ENCODE measurements around the gene IL17RE. TPM values are rescaled to one million over a fixed set of nuclear protein-coding genes. Genes with fewer than 3 reads are reported as not detected.

The IL17RE gene
- total RNA-seq, 2 donors from 2014 or later, result 5.7 to 11.9 TPM

- TF ChIP-seq CTCF (IDR thresholded peaks at IDR 0.05), result no peak
- Histone ChIP-seq H3K4me1 (ENCODE audit: control insufficient read depth in 1 of 2, low read depth in 2 of 2) (peaks cover 23 to 32% of the 10 kb centered on the region in 2 donors), H3K27ac (peak within 1 kb of the TSS; percentile 92 to 95), H3K36me3 (peaks cover 22% of the 10 kb centered on the region), H3K27me3 (replicated peaks; ENCODE audit: insufficient read depth) (no peaks in the 10 kb centered on the region), H3K9me3 (no peaks in the 10 kb centered on the region), H3K4me3 (peak within 1 kb of the TSS; percentile 94)
- DNase-seq (ENCODE audit: low spot score) (peak; percentile 80), ATAC-seq (ENCODE audit: insufficient number of reproducible peaks, low FRiP score, low read depth) (peak; percentile 90)
These were observed 31.1 kb downstream of the IL17RE start, which contains the start of gene CRELD1 for GRCh38 chr3:9933561-9934234. TSS of gene CRELD1 (plus strand) at chr3:9933834. CDS start at chr3:9934439, 605 bp downstream.

GRCh38 chr3:9934235-9934621 lies 31.6 kb downstream of the IL17RE start:
- ATAC-seq (ENCODE audit: insufficient number of reproducible peaks, low FRiP score, low read depth), result no peak
- Histone ChIP-seq H3K4me3 (peak overlapping the region; percentile 94), H3K27ac (peak overlapping the region; percentile 92 to 95), H3K27me3 (replicated peaks; ENCODE audit: insufficient read depth) (no peaks in the 10 kb centered on the region), H3K36me3 (peaks cover 20% of the 10 kb centered on the region), H3K4me1 (ENCODE audit: control insufficient read depth in 1 of 2, low read depth in 2 of 2) (peaks cover 23 to 32% of the 10 kb centered on the region in 2 donors), H3K9me3 (no peaks in the 10 kb centered on the region)
- no peak for DNase-seq (ENCODE audit: low spot score)
- no peak for TF ChIP-seq CTCF (IDR thresholded peaks at IDR 0.05)

- ATAC-seq (ENCODE audit: insufficient number of reproducible peaks, low FRiP score, low read depth) (no peak), DNase-seq (ENCODE audit: low spot score) (no peak)
- no peak for TF ChIP-seq CTCF (IDR thresholded peaks at IDR 0.05)
- no peaks in the 10 kb centered on the region for H3K9me3 ChIP-seq
- H3K27me3 ChIP-seq (replicated peaks; ENCODE audit: insufficient read depth), result no peaks in the 10 kb centered on the region
- H3K36me3 ChIP-seq, result peaks cover 15% of the 10 kb centered on the region
- H3K4me3 ChIP-seq, result peak overlapping the region; percentile 94
- H3K4me1 ChIP-seq (ENCODE audit: control insufficient read depth in 1 of 2, low read depth in 2 of 2), result peaks cover 23 to 32% of the 10 kb centered on the region in 2 donors
- peak overlapping the region in 1 of 2 donors; percentile 12 for H3K27ac ChIP-seq
These were observed 32.3 kb downstream of the IL17RE start for GRCh38 chr3:9934993-9935392.

GRCh38 chr3:9935966-9936510 lies 33.4 kb downstream of the IL17RE start:
- Histone ChIP-seq H3K4me1 (ENCODE audit: control insufficient read depth in 1 of 2, low read depth in 2 of 2) (peaks cover 23 to 32% of the 10 kb centered on the region in 2 donors), H3K27ac (no peak overlapping the region)
- no peak for DNase-seq (ENCODE audit: low spot score)

More at GRCh38 chr3:9935966-9936510, 33.4 kb downstream of the IL17RE start:
- H3K4me3 ChIP-seq, result no peak overlapping the region
- TF ChIP-seq CTCF (IDR thresholded peaks at IDR 0.05), result no peak
- H3K27me3 ChIP-seq (replicated peaks; ENCODE audit: insufficient read depth), result no peaks in the 10 kb centered on the region
- no peak for ATAC-seq (ENCODE audit: insufficient number of reproducible peaks, low FRiP score, low read depth)
- peaks cover 11% of the 10 kb centered on the region for H3K36me3 ChIP-seq
- no peaks in the 10 kb centered on the region for H3K9me3 ChIP-seq

Measured in thoracic aorta (tissue), 2 donors.